Fibroblast of villous mesenchyme (primary cell): Measurements from ENCODE around the gene MYL12B. TPM values are rescaled to one million over a fixed set of nuclear protein-coding genes. Genes with fewer than 3 reads are reported as not detected.

ENCODE experiments used
- DNase-seq: peaks from one replicate; pipeline ENCODE4 v3.0.0-alpha.2; 2010; ENCODE audit warnings: low read depth
- H3K4me3 ChIP-seq: 2 replicates; pipeline ENCODE4 v1.5.1; 2011; ENCODE audit warnings: low read depth, mild to moderate bottlenecking, low read length
- CTCF ChIP-seq: IDR thresholded peaks from 2 replicates; pipeline ENCODE4 v1.5.1; 2012; ENCODE audit warnings: low read depth, mild to moderate bottlenecking, low read length; ENCODE audit not compliant: insufficient read depth
- total RNA-seq: library from RNA; depleted of rRNA; stranded (reverse); fragments of >200 nt; gene quantifications from 2 replicates; pipeline ENCODE4 v1.2.3, GENCODE V29; 2012

Gene MYL12B
- total RNA-seq, 1 donor: 426 TPM

GRCh38 chr18:3252843-3253242, 9.1 kb upstream of the MYL12B start:
- H3K4me3 ChIP-seq: no peak overlapping the region
- no peak for TF ChIP-seq CTCF
- DNase-seq: no peak

- no peak for DNase-seq
- no peak for TF ChIP-seq CTCF
Observed at GRCh38 chr18:3254725-3255124, 7.2 kb upstream of the MYL12B start.

DNA sequence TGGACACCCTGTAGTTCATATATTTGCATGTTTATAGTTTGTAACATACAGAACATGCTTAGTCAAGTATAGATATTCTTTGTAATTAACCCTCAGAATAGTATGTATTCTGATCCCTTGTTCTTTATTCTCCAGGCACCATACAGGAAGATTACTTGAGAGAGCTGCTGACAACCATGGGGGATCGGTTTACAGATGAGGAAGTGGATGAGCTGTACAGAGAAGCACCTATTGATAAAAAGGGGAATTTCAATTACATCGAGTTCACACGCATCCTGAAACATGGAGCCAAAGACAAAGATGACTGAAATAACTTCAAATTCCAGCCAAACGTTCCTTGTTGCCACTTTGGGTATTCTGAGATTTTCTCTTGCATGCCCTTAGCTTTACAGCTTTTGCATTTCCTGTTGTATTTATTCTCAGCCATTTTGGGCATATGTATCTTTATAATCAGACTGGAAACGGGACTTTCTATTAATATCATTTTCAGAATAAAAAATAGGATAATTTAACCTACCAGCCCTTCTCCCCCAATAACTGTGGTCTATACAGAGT, 6.2 kb upstream of the MYL12B start:
- no peak for TF ChIP-seq CTCF
- H3K4me3 ChIP-seq: no peak overlapping the region
- DNase-seq: no peak

More at GRCh38 chr18:3254725-3255124, 7.2 kb upstream of the MYL12B start:
- H3K4me3 ChIP-seq: no peak overlapping the region

DNA sequence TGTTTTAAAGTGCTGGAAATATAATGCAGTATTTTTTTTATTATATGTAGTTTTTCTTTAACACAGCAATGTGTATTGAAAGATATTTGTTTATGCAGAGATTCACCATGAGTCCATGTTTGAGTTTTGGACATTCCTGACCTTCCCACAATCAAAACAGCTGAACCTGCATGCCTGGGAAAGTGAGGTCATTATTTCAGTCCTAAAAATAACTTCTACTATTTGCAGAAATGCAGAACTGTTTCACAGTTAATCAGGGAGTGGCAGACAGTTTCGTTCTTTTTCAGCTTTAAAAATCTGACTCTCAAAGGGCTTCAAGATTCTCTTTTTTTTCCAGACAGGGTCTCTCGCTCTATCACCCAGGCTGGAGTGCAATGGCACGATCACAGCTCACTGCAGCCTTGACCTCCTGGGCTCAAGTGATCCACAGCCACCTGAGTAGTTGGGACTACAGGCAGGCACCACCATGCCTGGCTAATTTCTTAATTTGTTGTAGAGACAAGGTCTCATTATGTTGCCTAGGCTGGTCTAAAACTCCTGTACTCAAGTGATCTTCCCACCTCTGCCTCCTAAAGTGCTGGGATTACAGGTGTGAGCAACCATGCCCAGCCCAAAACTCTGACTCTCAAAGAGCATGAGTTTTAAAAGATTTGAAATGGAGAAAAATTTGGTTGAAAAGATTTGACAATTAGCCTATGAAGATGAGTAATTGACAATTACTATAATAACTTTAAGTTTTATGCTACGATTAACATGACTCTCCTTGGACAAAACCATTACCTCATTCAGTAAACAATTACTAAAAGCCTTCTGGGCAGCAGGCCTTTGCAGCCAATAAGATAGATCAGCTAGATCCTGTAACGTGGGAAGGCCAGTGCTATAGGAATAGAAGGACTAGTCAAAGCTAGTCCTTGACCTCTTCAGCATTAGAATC, 5.0 kb upstream of the MYL12B start:
- no peak for TF ChIP-seq CTCF
- peak; percentile 74 for DNase-seq

GRCh38 chr18:3257627-3258120, 4.3 kb upstream of the MYL12B start:
- no peak for TF ChIP-seq CTCF
- DNase-seq: no peak
- no peak overlapping the region for H3K4me3 ChIP-seq

More for the DNA sequence above, 5.0 kb upstream of the MYL12B start:
- H3K4me3 ChIP-seq: no peak overlapping the region

GRCh38 chr18:3260995-3261372, 949 bp upstream of the MYL12B start:
- H3K4me3 ChIP-seq: peak overlapping the region; percentile 93
- no peak for DNase-seq
- TF ChIP-seq CTCF: no peak
